Sciatic nerve (tissue), 2 donors: ENCODE results near the gene ABCB11. TPM values are rescaled to one million over a fixed set of nuclear protein-coding genes. Genes with fewer than 3 reads are reported as not detected.

Experiments used
- ATAC-seq: fragments of 200-7000 bp; cut with Tn5 transposase; one replicate; pipeline ENCODE4 v1.9.1; 2020; ENCODE audit warnings: mild to moderate bottlenecking, moderate library complexity
- DNase-seq: peaks from one replicate; pipeline ENCODE4 v3.0.0-alpha.2; 2020; ENCODE audit warnings: low spot score
- intact Hi-C: fragments of 100-400 bp; cut with DNase I; formaldehyde crosslinking; loops from one replicate; pipeline ENCODE4 v1.14.2; 2022
- total RNA-seq: library from RNA; stranded (reverse); fragmentation: NEBNext Ultra II Directional; extraction: Animal tissue kit (Norgen Biotek cat#: 25700); gene quantifications from one replicate; pipeline ENCODE4 v1.2.1, GENCODE V29; 2021
- donor health status: DM: no; HTN: no; CAD: no.
- donor health status: DM: no; HTN: no; CAD: no.

ABCB11 gene
- total RNA-seq, 1 donor from 2014 or later: 1.5 TPM

- no peak for DNase-seq
- intact Hi-C loops: no loop called here
- no peak for ATAC-seq
These were observed 38.4 kb downstream of the ABCB11 start for GRCh38 chr2:168992591-168993349.

- ATAC-seq (no peak), DNase-seq (no peak)
- intact Hi-C loops: no loop called here
These were observed 39.1 kb downstream of the ABCB11 start for GRCh38 chr2:168992026-168992425.

DNA sequence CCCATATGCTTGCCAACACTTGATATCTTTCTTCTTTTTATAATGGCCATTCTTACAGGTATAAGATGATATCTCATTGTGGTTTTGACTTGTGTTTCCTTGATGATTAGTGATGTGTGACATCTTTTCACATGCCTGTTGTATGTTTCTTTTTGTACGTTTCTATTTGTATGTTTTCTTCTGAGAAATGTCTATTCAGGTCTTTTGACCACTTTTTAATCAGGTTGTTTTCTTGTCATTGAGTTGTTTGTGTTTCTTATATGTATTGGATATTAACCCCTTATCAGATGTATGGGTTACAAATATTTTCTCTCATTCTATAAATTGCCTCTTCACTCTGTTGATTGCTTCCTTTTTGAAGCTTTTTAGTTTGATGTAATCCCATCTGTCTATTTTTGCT lies 42.4 kb downstream of the ABCB11 start:
- no peak for DNase-seq

DNA sequence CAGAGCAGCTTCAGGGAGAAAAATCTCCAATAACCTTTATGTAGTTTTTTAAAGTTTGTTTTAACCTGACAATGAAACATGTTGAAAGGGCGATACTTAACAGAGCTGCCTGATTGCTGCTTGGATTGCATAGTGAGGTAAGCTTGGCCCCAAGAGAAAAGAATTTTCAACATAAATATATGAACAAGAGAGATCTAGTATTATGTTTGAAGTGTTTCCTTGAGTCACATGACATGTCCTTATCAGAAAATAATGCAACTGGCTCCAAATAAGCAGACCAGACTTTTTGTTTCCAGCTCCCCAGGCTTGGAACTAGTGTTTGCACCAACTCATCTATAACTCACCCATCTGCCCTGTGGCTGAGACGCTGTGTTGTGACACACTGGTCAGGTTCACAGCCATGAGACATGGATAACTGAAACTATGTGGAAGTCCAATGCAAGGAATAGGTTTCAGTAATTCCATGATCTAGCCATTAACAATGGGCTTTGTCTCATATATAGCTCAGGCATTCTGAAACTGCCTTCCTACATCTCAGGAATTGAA lies 44.7 kb downstream of the ABCB11 start:
- intact Hi-C loops: no loop called here

More for the DNA sequence above, 42.4 kb downstream of the ABCB11 start:
- ATAC-seq: no peak
- intact Hi-C loops: no loop called here

GRCh38 chr2:168981651-168982050 lies 49.5 kb downstream of the ABCB11 start:
- no peak for ATAC-seq
- DNase-seq: no peak
- intact Hi-C loops: no loop called here

More for the DNA sequence above, 44.7 kb downstream of the ABCB11 start:
- DNase-seq: no peak
- no peak for ATAC-seq

DNA sequence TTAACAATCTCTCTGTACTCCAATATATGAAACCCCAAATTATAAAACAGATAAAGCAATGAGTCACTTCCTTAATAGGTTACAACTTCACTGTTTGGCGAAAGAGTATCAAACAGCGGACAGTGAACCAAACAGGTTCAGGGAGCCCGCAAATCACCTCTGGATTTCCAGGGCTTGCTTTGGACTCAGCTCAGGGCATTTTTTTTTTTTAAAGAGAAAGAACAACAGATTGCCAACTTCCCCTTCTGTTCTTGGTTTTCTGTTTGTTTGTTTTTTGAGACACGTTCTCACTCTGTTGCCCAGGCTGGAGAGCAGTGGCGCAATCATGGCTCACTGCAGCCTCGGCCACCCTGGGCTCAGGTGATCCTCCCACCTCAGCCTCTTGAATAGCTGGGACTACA lies 52.7 kb downstream of the ABCB11 start:
- ATAC-seq: no peak
- intact Hi-C loops: no loop called here
- DNase-seq: no peak

DNA sequence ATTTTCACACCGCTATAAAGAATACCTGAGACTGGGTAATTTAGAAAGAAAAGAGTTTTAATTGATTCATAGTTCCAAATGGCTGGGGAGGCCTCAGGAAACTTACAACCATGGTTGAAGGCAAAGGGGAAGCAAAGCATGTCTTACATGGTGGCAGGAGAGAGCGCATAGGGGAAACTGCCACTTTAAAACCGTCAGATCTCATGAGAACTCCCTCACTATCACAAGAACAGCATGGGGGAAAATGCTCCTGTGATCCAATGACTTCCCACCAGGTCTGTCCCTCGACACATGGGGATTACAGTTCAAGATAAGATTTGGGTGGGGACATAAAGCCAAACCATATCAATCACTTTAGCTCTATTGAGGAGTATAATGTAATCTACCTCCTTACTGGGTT lies 53.5 kb downstream of the ABCB11 start:
- DNase-seq (no peak), ATAC-seq (no peak)
- intact Hi-C loops: no loop called here

- intact Hi-C loops: no loop called here
- DNase-seq (no peak), ATAC-seq (no peak)
These were observed 55.0 kb downstream of the ABCB11 start for GRCh38 chr2:168976034-168976654.

DNA sequence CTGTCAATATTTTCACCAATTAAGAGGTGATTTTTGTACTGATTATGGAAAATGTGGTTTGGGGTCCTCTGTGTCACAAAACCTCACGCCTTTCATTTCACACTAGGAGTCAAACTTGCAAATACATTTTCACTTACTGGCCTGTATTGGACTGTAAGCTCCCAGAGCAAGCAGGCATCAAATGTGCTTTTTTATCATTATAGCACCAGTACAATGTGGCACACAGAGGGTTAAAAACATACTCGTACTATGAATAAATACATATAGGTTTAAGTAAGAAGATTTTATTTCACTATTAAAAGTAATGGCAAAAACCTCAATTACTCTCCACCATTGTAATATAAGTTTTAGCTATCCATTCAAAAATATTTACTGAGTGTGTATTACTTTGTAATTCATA lies 56.7 kb downstream of the ABCB11 start:
- ATAC-seq: no peak
- intact Hi-C loops: no loop called here

DNA sequence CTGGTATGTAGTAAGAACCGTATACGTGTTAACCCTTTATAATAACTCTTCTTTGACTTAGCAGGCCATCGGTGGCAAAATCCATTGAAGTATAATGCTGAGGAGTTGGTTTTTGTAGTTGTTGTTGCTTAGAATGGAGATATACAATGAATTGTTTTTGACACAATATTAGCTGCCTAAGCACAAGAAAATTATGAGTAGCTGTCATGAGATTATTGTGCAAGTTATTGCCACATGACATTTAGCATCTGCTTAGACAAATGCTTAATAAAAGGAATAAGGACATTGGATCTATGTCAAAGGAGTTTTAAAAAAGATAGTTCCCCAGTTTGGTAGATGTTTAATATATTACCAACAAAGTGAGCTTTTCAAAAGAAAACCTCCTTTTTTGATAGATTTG lies 59.9 kb downstream of the ABCB11 start:
- intact Hi-C loops: no loop called here
- DNase-seq: no peak
- ATAC-seq: peak; percentile 56

More for the DNA sequence above, 56.7 kb downstream of the ABCB11 start:
- no peak for DNase-seq

GRCh38 chr2:168970711-168971233 lies 60.4 kb downstream of the ABCB11 start:
- ATAC-seq (no peak), DNase-seq (no peak)
- intact Hi-C loops: no loop called here

- ATAC-seq (no peak), DNase-seq (no peak)
- intact Hi-C loops: no loop called here
These were observed 61.3 kb downstream of the ABCB11 start for GRCh38 chr2:168969865-168970264.

DNA sequence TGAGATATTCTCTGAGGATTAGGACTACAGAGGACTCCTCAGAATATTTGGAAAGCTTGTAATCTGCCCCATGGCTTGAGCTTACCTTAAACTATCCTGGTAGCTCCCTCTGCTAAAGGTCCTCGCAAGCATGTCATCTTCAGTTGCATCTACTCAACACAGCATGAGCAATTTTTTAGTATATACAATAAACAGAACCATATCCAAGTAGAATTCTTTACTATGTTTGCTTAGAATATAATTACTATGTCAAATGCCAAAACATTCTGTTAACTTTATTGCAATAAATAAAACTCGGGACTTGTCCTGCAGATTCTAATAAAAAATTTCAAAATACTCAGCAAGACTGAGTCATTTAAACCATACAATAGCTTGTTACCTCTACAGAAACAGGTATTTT lies 62.8 kb downstream of the ABCB11 start:
- DNase-seq (no peak), ATAC-seq (no peak)
- intact Hi-C loops: no loop called here

DNA sequence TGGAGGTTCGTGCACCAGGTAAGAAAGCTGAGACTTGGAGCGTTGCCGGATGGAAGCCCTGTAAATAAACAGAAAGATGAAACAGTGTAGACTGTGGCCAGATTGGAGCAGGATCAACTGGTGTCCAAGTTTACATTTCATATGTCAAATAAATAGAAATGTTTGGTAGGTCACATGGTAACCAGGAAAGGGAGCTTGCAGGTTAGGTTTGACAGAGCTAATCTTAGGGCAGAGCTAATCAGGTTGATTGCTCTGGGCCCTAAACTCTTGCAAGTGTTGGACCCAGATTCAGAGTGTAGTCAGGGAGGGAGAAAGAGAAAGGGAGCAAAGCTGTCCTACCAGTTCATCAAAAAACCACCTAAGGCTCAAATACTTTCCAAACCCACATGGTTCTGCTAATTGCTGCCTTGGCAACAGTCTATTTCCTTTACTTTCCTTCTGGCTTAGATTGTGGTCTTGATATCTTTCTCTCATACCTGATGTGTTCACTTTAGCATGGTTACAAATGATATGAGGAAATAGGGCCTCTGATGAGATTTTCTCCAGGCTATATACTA lies 66.8 kb downstream of the ABCB11 start:
- ATAC-seq: no peak
- intact Hi-C loops: no loop called here
- no peak for DNase-seq

- DNase-seq: no peak
- no peak for ATAC-seq
- intact Hi-C loops: no loop called here
These were observed 68.5 kb downstream of the ABCB11 start for GRCh38 chr2:168962636-168963035.

DNA sequence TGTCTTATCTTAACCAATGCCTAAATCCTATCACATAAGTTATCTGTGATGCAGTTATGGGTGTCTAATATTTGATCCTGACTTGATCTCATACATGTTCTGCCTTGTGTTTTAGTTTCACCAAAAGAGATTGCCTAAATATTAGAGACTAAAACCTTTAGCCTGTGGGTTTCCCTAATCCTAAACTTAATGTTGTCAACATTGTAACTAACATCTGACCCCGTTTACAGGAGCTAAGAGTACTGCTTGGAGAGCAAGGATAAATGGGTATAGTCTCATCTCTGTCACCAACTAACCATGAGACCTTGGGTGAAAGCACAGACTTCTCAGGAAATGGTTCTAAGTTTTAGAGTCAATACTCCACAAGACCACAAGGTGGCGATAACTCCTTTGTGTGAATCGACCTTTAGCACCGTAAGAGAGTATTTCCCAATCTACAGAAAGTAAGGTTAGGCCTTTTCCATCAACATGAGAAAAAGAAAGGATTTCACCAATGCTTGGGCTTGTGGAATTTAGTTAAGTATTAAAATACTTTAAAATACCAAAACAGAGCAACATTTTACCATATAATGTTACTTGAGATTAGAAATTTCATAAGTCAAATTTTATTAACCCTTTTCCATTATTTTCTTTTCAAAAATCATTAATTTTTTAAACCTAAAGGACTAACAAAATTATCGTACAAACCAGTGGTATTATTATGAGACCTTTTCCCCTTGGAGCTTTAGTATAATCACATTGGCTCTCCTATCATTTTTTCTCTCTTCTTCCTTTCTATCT lies 69.5 kb downstream of the ABCB11 start:
- intact Hi-C loops: no loop called here
- ATAC-seq (peak; percentile 83), DNase-seq (no peak)

DNA sequence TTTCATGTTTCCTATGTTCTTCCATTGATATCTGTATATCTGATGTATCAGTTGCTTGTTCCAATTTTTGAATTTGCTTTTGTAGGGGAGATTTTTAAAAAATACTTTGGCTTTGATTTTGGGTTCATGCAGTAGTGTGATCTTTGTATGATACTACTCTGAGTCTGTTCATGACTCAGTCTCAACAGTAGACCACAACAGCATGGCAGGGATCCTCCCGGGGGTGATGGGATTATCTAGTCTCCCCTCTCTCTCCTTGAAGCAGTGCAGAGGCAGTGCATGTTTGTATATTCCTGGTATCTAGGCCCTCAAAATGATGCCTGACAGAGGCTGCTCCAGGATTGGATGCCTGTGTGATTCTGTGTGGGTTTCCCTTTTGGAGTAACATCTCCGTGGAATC lies 74.7 kb downstream of the ABCB11 start:
- DNase-seq (no peak), ATAC-seq (no peak)
- intact Hi-C loops: no loop called here

DNA sequence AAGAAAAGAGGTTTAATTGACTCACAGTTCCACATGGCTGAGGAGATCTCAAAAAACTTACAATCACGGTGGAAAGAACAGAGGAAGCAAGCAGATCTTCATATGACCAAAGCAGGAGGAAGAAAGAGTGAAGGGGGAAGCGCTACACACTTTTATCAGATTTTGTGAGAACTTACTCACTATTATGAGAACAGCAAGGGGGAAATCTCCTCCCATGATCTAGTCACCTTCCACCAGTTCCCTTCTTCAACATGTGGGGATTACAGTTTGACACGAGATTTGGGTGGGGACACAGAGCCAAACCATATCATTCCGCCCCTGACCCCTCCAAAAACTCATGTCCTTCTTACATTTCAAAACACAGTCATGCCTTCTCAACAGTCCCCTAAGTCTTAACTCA lies 75.8 kb downstream of the ABCB11 start:
- DNase-seq: no peak
- no peak for ATAC-seq

GRCh38 chr2:168954256-168954655 lies 76.9 kb downstream of the ABCB11 start:
- intact Hi-C loops: no loop called here
- DNase-seq (no peak), ATAC-seq (no peak)

More for the DNA sequence above, 75.8 kb downstream of the ABCB11 start:
- intact Hi-C loops: no loop called here
